Left ventricle myocardium inferior (tissue), 1 donor: ENCODE measurements around the gene MACROD2. TPM values are rescaled to one million over a fixed set of nuclear protein-coding genes. Genes with fewer than 3 reads are reported as not detected.

Experiments
- DNase-seq: peaks from one replicate; pipeline ENCODE4 v3.0.0-alpha.2; 2020
- H3K27ac ChIP-seq: fragments of 200-600 bp; replicated peaks from 2 replicates; pipeline ENCODE4 v1.8.0; 2021
- H3K27me3 ChIP-seq: fragments of 200-600 bp; 2 replicates; pipeline ENCODE4 v1.8.0; 2021; ENCODE audit warnings: low read depth
- H3K36me3 ChIP-seq: fragments of 200-600 bp; 2 replicates; pipeline ENCODE4 v1.8.0; 2021
- H3K4me1 ChIP-seq: fragments of 200-600 bp; 2 replicates; pipeline ENCODE4 v1.8.0; 2021
- H3K4me3 ChIP-seq: fragments of 200-600 bp; 2 replicates; pipeline ENCODE4 v1.8.0; 2021; ENCODE audit warnings: mild to moderate bottlenecking, moderate library complexity
- H3K9me3 ChIP-seq: fragments of 200-600 bp; replicated peaks from 2 replicates; pipeline ENCODE4 v1.8.0; 2021
- CTCF ChIP-seq: fragments of 200-600 bp; IDR thresholded peaks from 2 replicates; pipeline ENCODE4 v1.8.0; 2021; ENCODE audit warnings: antibody characterized with exemption, mild to moderate bottlenecking, borderline replicate concordance
- intact Hi-C: fragments of 100-400 bp; cut with micrococcal nuclease; formaldehyde crosslinking; loops from one replicate; pipeline ENCODE4 v1.11.0; 2022
- total RNA-seq: library from RNA; stranded (reverse); fragmentation: NEBNext Ultra II Directional; extraction: Animal tissue kit (Norgen Biotek cat#: 25700); gene quantifications from one replicate; pipeline ENCODE4 v1.2.1, GENCODE V29; 2021
- donor health status: DM: no; HTN: yes; CAD: no; lungs with severe emphysema.

MACROD2 gene
- total RNA-seq, 1 donor from 2014 or later: 3.6 TPM

- DNase-seq: no peak
- H3K27ac ChIP-seq: no peak overlapping the region
- no peak for TF ChIP-seq CTCF
- no peaks in the 10 kb centered on the region for H3K4me1 ChIP-seq
- no peaks in the 10 kb centered on the region for H3K27me3 ChIP-seq
- H3K9me3 ChIP-seq: no peaks in the 10 kb centered on the region
- H3K36me3 ChIP-seq: no peaks in the 10 kb centered on the region
- intact Hi-C loops: no loop called here
- no peak overlapping the region for H3K4me3 ChIP-seq
Measured at GRCh38 chr20:14312001-14312400, 316.7 kb downstream of the MACROD2 start.

GRCh38 chr20:14313341-14314020 is 318.2 kb downstream of the MACROD2 start:
- Histone ChIP-seq H3K27ac (no peak overlapping the region), H3K36me3 (no peaks in the 10 kb centered on the region)

GRCh38 chr20:14319704-14320103 is 324.4 kb downstream of the MACROD2 start:
- Histone ChIP-seq H3K4me1 (no peaks in the 10 kb centered on the region), H3K36me3 (no peaks in the 10 kb centered on the region), H3K27me3 (no peaks in the 10 kb centered on the region), H3K27ac (no peak overlapping the region), H3K9me3 (no peaks in the 10 kb centered on the region), H3K4me3 (no peak overlapping the region)
- no peak for TF ChIP-seq CTCF
- no peak for DNase-seq
- intact Hi-C loops: no loop called here

More at GRCh38 chr20:14313341-14314020, 318.2 kb downstream of the MACROD2 start:
- H3K4me3 ChIP-seq: no peak overlapping the region
- TF ChIP-seq CTCF: no peak
- H3K9me3 ChIP-seq: no peaks in the 10 kb centered on the region
- no peak for DNase-seq
- no peaks in the 10 kb centered on the region for H3K27me3 ChIP-seq
- no peaks in the 10 kb centered on the region for H3K4me1 ChIP-seq
- intact Hi-C loops: no loop called here

- Histone ChIP-seq H3K9me3 (no peaks in the 10 kb centered on the region), H3K4me1 (no peaks in the 10 kb centered on the region), H3K4me3 (no peak overlapping the region), H3K27me3 (no peaks in the 10 kb centered on the region), H3K27ac (no peak overlapping the region), H3K36me3 (no peaks in the 10 kb centered on the region)
- TF ChIP-seq CTCF: no peak
- DNase-seq: no peak
- intact Hi-C loops: no loop called here
Measured at GRCh38 chr20:14331646-14332045, 336.3 kb downstream of the MACROD2 start.

- intact Hi-C loops: no loop called here
- Histone ChIP-seq H3K27ac (no peak overlapping the region), H3K36me3 (no peaks in the 10 kb centered on the region), H3K4me3 (no peak overlapping the region), H3K9me3 (no peaks in the 10 kb centered on the region), H3K27me3 (no peaks in the 10 kb centered on the region), H3K4me1 (no peaks in the 10 kb centered on the region)
- no peak for TF ChIP-seq CTCF
- no peak for DNase-seq
Measured at GRCh38 chr20:14332866-14333265, 337.6 kb downstream of the MACROD2 start.
